Chondrocyte (in vitro differentiated cells): ENCODE measurements around the gene AGBL5. TPM values are rescaled to one million over a fixed set of nuclear protein-coding genes. Genes with fewer than 3 reads are reported as not detected.

Experiments used
- DNase-seq: peaks from one replicate; pipeline ENCODE4 v3.0.0; 2021; ENCODE audit warnings: mixed read lengths, low spot score
- H3K27ac Mint-ChIP-seq: one replicate; pipeline ENCODE4 v1.8.0; 2021; ENCODE audit warnings: mild to moderate bottlenecking, moderate library complexity, mixed read lengths; ENCODE audit not compliant: unreplicated experiment
- H3K27me3 Mint-ChIP-seq: 2 replicates; pipeline ENCODE4 v1.8.0; 2021; ENCODE audit warnings: low read depth, mixed read lengths
- H3K36me3 Mint-ChIP-seq: 2 replicates; pipeline ENCODE4 v1.8.0; 2021; ENCODE audit warnings: low read depth, mixed read lengths
- H3K4me1 Mint-ChIP-seq: 2 replicates; pipeline ENCODE4 v1.8.0; 2021; ENCODE audit warnings: low read depth, mild to moderate bottlenecking, mixed read lengths
- H3K4me3 Mint-ChIP-seq: one replicate; pipeline ENCODE4 v1.8.0; 2021; ENCODE audit warnings: mild to moderate bottlenecking, moderate library complexity, mixed read lengths; ENCODE audit not compliant: unreplicated experiment
- H3K9me3 Mint-ChIP-seq: 2 replicates; pipeline ENCODE4 v1.8.0; 2021; ENCODE audit warnings: low read depth, mixed read lengths
- total RNA-seq: library from RNA; stranded (reverse); gene quantifications from 3 replicates; pipeline ENCODE4 v1.2.1, GENCODE V29; 2021
- TF ChIP-seq, protein P1 (sequence below): fragments of 200-600 bp; sonication (generic); IDR thresholded peaks from 2 replicates; pipeline ENCODE4 v1.5.0; 2021; ENCODE audit warnings: antibody characterized with exemption, mild to moderate bottlenecking, moderate library complexity

AGBL5 gene
- total RNA-seq, 1 donor from 2014 or later: 16.3 TPM

DNA sequence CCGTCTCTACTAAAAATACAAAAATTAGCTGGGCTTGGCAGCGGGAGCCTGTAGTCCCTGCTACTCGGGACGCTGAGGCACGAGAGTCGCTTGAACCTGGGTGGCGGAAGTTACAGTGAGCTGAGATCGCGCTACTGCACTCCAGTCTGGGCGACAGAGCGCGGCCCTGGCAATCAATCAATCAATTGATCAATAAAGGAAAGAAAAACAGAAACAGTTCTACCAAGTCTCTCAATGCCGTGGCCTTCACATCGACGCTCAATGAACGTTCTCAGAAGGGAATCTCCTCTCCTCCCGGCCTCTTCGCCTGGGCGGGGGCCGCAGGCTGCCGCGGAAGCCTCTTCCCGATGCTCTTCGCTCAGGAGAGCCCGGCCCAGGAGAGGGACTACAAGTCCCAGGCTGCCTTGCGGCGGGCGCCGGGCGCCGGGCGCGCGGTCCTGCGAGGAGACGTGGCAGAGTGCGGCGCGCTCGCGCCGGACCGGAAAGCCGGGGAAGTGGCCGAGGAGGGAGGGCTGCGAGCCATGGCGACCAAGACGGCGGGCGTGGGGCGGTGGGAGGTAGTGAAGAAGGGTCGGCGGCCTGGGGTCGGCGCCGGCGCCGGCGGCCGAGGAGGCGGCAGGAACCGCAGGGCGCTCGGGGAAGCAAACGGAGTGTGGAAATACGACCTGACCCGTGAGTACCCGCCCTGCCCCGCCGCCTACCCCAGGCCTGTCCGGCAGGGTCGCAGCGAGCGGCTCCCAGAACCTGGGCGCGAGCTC lies 18.8 kb upstream of the AGBL5 start, which contains the start of gene TMEM214:
Gene TMEM214 (plus strand): TSS at position 471 of the 758 bp plus-strand sequence. CDS start 51 bp downstream, at position 522.
- H3K36me3 Mint-ChIP-seq: peaks cover 16% of the 10 kb centered on the region
- DNase-seq: peak; percentile 97
- H3K4me1 Mint-ChIP-seq: peaks cover 41% of the 10 kb centered on the region
- no peaks in the 10 kb centered on the region for H3K27me3 Mint-ChIP-seq
- TF ChIP-seq, protein P1, sequence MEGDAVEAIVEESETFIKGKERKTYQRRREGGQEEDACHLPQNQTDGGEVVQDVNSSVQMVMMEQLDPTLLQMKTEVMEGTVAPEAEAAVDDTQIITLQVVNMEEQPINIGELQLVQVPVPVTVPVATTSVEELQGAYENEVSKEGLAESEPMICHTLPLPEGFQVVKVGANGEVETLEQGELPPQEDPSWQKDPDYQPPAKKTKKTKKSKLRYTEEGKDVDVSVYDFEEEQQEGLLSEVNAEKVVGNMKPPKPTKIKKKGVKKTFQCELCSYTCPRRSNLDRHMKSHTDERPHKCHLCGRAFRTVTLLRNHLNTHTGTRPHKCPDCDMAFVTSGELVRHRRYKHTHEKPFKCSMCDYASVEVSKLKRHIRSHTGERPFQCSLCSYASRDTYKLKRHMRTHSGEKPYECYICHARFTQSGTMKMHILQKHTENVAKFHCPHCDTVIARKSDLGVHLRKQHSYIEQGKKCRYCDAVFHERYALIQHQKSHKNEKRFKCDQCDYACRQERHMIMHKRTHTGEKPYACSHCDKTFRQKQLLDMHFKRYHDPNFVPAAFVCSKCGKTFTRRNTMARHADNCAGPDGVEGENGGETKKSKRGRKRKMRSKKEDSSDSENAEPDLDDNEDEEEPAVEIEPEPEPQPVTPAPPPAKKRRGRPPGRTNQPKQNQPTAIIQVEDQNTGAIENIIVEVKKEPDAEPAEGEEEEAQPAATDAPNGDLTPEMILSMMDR: peak; percentile 31
- H3K9me3 Mint-ChIP-seq: no peaks in the 10 kb centered on the region
- H3K4me3 Mint-ChIP-seq: peak within 1 kb of the TSS; percentile 92
- peak within 1 kb of the TSS; percentile 89 for H3K27ac Mint-ChIP-seq

DNA sequence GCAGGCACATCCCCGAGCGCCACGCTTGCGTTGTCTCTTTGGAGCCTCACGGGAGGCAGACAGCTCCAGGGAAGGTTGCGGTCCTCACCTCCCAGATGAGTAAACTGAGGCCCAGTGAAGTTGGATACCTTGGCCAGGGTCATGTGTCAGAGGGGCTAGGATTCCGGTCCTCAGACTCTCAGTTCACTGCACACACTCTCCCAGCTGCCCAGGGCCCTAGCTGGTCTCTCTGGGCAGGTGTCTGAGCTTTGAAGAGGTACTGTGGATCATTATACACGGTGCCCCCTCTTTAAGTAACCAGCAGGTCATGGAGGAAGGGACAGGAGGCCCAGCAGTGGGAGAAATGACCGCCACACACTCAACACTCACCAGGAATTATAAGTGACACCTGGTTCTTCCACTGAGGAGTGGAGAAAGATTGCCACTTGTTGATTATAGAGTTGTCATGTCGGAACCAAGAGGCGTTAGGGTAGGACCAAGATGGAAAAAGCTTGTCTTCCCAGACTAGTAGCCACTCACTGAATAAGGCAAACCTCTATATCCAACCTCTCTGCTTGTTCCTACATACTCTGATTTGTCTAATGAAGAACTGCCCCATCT lies 18.1 kb upstream of the AGBL5 start:
- H3K9me3 Mint-ChIP-seq: no peaks in the 10 kb centered on the region
- DNase-seq: no peak
- H3K27ac Mint-ChIP-seq: peak overlapping the region; percentile 82
- peaks cover 18% of the 10 kb centered on the region for H3K36me3 Mint-ChIP-seq
- H3K4me1 Mint-ChIP-seq: peaks cover 41% of the 10 kb centered on the region
- H3K27me3 Mint-ChIP-seq: no peaks in the 10 kb centered on the region
- TF ChIP-seq, protein P1: peak; percentile 0
- H3K4me3 Mint-ChIP-seq: peak overlapping the region; percentile 92

DNA sequence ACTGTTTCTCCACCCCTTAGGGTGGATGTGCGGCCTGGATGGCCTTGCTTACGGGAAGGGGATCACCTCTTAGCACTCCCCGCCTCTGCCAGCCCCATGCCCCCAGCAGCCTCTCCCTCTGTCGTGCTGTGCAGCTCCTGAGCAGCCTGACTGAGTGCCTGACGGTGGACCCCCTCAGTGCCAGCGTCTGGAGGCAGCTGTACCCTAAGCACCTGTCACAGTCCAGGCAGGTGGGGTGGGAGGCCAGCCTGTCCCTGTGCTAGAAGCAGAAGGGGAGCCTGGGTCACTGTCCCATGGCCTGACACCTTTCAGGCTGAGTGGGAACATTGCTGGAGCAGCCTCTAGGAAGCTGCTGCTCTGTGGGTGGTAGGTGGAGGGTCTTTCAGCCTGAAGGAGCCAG lies 13.5 kb upstream of the AGBL5 start:
- Mint-ChIP-seq H3K4me1 (peaks cover 38% of the 10 kb centered on the region), H3K27me3 (no peaks in the 10 kb centered on the region), H3K36me3 (peaks cover 39% of the 10 kb centered on the region), H3K9me3 (no peaks in the 10 kb centered on the region), H3K27ac (no peak overlapping the region), H3K4me3 (no peak overlapping the region)
- TF ChIP-seq, protein P1: no peak
- DNase-seq: peak; percentile 83

DNA sequence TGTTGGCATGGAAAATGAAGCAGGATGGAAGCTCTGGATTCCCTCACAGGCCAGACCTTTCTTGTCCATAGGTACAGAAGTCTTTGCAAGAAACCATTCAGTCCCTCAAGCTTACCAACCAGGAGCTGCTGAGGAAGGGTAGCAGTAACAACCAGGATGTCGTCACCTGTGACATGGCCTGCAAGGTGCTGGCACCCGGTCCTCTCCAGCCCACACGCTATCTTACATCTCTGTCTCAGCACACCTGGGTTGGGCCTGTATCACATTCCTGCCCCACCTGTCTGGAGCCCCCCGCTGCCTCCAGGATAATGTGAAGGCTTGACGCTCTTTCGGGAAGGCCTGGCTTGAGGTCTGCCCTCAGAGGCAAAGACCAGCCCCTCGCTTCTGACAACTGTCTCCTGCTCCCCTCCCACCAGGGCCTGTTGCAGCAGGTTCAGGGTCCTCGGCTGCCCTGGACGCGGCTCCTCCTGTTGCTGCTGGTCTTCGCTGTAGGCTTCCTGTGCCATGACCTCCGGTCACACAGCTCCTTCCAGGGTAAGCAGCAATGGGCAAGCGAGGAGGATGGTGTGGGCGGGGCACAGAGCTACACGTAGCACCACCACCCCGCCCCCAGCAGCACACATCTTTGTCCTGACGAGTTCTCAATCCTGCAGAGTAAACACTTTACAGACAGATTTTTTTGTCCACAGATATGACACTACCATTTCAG lies 12.7 kb upstream of the AGBL5 start:
- Mint-ChIP-seq H3K9me3 (no peaks in the 10 kb centered on the region), H3K4me1 (peaks cover 35% of the 10 kb centered on the region), H3K27ac (no peak overlapping the region), H3K27me3 (no peaks in the 10 kb centered on the region), H3K4me3 (no peak overlapping the region), H3K36me3 (peaks cover 39% of the 10 kb centered on the region)
- TF ChIP-seq, protein P1: no peak
- peak; percentile 72 for DNase-seq

DNA sequence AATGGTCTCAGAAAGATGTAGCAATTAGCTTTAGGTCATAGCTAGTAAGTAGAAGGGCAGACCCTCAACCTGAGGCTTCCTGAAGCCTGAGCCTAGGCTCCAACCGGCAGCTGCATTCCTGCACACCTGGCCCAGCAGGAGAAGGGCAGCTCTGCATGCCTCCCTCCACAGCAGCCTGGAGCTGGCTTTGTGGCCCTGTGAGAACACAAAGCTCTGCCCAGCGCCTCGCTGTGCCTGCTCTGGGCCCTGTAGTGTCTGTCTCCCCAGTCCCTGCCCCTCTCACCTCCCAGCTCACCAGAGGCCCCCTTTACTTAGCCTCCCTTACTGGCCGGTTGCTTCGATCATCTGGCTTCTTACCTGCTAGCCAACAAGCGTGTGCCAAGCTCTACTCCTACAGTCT lies 12.0 kb upstream of the AGBL5 start:
- H3K36me3 Mint-ChIP-seq: peaks cover 38% of the 10 kb centered on the region
- TF ChIP-seq, protein P1: no peak
- H3K4me1 Mint-ChIP-seq: peaks cover 28% of the 10 kb centered on the region
- no peaks in the 10 kb centered on the region for H3K9me3 Mint-ChIP-seq
- no peak overlapping the region for H3K27ac Mint-ChIP-seq
- no peak overlapping the region for H3K4me3 Mint-ChIP-seq
- DNase-seq: peak; percentile 60
- no peaks in the 10 kb centered on the region for H3K27me3 Mint-ChIP-seq
